ENCODE measurements around the gene COL5A3.
A peak's percentile ranks its signal among the peaks of the same experiment; 100 is the strongest.
"Not testable (repeated sequence)": the region's sequence is repeated elsewhere in the genome, so short reads cannot be mapped to it uniquely, and the experiment has no call there.

Gene COL5A3

DNA sequence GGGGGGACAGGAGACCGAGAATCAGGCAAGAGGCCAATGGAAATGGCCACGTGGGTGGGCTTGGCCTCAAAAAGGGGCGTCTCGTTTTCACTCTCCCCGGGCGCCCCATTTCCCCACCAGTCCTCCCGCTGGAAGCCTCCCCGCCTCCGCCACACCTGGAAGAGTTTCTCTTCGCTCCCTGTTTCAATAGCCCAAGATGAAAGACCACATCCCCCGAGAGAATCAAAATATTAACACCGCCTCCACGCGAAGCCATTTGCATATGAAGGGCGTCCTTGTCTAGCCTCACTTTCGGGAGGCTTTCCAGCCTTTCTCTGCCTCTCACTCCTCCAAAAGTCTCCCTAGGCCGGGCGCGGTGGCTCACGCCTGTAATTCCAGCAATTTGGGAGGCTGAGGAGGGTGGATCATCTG is 73.3 kb downstream of the COL5A3 start:
- DNase-seq (ENCODE audit: low read depth in 2 of 2), result no peak

DNA sequence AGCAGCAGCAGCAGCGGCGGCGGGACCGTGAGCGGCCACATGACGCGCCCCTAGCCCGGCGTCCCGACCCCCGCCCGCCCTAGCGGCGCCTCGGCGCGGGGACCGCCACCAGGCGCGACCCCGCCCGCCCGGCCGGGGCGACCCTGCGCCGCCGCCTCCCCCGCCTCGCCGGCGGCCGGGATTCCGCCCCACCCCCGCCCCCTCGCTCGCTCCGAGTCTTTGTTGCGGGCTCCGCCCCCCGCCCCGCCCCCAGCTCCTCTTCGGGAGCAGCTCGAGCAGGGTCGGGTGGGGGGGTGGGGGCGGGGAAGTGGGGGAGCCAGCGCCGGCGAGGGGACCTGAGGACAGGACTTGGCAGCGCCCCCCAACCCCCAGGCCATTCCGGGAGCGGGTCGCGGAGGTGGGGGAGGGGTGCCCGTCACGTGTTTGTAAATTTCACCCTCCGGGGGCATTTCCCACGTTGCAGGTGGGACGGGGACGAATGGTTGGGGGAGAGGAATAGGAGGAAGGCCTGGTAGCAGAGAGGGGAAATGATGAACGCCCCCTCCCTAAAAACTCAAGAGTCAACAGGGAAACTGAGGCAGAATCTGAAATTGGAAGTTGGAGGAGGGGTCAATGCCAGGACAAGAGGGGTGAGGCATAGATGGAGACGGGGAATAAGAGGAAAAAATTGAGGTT is 73.8 kb downstream of the COL5A3 start, which contains the start of gene OLFM2:
TSS of gene OLFM2 (minus strand) at position 190 of the 675 bp plus-strand sequence. CDS start at position 41, 149 bp downstream.
- no peak for DNase-seq (ENCODE audit: low read depth in 2 of 2)

- no peak for DNase-seq (ENCODE audit: low read depth in 2 of 2)
These were observed 74.6 kb downstream of the COL5A3 start for GRCh38 chr19:9935506-9936325.

DNA sequence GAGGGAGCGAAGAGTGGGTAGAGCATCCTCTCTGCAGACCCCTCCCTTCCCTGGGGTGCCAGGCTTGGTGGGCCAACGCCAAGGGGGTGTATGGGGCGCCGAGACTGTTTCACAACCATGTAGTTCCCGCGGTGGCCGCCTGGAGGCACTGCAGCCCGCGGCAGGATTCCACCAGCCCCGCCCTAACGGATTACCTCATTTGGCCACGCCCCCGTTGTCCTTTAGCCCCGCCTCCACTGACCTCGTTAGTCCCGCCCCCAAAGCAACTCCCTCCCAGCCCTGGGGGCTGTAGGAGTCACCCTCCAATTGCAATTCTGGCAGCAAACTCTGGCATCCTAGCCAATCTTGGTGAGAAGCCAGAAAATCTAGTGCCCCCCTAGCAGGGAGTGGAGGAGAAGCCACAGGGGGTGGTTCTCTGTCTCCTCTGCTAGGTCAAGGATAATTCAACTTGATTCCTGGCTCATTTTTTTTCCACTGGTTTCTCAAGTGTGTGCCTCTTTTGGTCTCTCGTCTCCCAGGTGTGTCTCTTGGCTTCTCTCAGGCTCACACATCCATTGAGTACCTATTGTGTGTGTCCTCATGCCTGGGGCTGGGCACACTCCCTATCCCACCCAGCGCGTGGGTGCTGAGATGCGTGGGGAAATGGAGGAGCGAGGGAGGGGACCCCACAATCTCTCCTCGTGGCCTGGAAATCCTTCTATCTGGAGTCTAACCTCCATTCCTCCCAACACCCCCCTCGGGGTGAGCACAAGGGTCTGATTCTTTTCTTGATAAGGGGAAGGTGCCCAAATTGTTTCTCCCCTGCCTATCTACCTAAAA is 76.0 kb downstream of the COL5A3 start:
- DNase-seq (ENCODE audit: low read depth in 2 of 2), result peak; percentile 81 to 85

- no peak for DNase-seq (ENCODE audit: low read depth in 2 of 2)
These were observed 77.5 kb downstream of the COL5A3 start for GRCh38 chr19:9932835-9933234.

GRCh38 chr19:9931629-9932028 is 78.7 kb downstream of the COL5A3 start:
- DNase-seq (ENCODE audit: low read depth in 2 of 2), result no peak

DNA sequence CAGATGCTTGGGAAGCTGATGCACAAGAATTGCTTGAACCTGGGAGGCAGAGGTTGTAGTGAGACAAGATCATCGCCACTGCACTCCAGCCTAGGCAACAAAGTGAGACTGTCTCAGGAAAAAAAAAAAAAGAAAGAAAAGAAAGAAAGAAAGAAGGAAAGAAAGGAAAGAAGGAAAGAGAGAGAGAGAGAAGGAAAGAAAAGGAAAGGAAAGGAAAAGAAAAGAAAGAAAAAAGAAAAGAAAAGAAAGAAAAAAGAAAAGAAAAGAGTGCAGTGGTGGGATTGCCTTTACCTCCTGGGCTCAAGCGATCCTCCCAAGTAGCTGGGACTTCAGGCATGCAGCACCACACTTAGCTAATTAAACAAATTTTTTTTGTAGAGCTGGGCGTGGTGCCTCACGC is 86.9 kb downstream of the COL5A3 start:
- no peak for DNase-seq (ENCODE audit: low read depth in 2 of 2)

GRCh38 chr19:9922782-9923379 is 87.4 kb downstream of the COL5A3 start:
- DNase-seq (ENCODE audit: low read depth in 2 of 2), result not testable (repeated sequence)

DNA sequence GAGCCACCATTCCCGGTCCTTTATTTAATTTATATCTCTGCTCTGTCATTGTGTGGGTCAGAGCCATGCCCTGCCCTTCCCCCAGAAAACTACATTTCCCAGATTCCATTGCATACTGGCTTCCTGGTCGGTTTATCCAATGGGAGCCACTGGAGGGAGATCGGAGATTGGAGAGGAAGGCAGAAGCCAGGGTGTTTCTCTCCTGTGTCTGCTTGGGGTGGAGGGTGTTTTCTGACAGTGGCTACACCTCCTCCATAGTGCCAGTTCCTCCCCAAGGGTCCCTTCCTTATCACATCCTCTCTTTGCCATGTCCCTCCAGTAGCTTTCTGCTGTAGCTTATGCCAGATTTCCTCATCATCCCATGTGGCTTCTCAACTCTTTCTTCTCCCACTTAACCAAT is 93.0 kb downstream of the COL5A3 start:
- no peak for DNase-seq (ENCODE audit: low read depth in 2 of 2)

- no peak for DNase-seq (ENCODE audit: low read depth in 2 of 2)
These were observed 93.6 kb downstream of the COL5A3 start for GRCh38 chr19:9916719-9917118.

- DNase-seq (ENCODE audit: low read depth in 2 of 2), result peak; percentile 69 to 75
These were observed 95.7 kb downstream of the COL5A3 start for GRCh38 chr19:9914315-9915207.

- no peak for DNase-seq (ENCODE audit: low read depth in 2 of 2)
These were observed 96.3 kb downstream of the COL5A3 start for GRCh38 chr19:9914001-9914314.

DNA sequence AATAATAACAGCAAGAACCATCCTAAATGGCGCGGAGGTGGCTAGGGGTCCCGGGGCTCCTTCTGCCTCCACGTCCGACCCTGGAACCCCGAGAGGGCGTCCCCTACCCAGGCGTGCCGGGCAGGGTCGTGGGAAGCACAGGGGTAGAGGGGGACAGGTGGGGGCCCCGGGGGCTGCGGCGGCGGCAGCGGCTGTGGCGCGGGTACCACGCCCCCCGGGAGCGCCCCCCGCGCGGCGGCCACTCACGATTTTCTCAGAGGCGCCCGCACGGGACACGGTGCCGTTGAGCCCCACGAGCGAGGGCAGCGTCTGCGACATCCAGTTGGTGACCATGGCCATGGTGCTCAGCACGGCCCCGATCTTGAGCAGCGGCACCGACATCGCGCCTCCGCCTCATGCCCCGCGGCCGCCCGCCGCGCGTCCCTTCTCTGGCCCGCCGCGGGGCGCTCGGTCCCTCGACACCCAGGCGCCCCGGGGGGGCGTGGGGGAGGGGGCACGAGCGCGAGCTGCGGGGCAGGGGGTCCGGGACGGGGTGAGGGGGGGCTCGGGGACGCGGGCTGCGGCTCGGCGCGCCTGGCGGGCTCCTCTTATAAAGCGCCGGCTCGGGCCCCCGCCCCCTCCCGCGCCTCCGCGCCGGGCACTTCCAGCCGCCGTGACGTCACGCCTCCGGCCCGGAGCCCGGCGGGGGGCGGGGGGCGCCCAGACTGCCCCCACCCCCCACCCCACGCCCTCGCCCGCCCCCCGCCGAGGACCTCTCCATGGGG is 96.9 kb downstream of the COL5A3 start:
- no peak for DNase-seq (ENCODE audit: low read depth in 2 of 2)

DNA sequence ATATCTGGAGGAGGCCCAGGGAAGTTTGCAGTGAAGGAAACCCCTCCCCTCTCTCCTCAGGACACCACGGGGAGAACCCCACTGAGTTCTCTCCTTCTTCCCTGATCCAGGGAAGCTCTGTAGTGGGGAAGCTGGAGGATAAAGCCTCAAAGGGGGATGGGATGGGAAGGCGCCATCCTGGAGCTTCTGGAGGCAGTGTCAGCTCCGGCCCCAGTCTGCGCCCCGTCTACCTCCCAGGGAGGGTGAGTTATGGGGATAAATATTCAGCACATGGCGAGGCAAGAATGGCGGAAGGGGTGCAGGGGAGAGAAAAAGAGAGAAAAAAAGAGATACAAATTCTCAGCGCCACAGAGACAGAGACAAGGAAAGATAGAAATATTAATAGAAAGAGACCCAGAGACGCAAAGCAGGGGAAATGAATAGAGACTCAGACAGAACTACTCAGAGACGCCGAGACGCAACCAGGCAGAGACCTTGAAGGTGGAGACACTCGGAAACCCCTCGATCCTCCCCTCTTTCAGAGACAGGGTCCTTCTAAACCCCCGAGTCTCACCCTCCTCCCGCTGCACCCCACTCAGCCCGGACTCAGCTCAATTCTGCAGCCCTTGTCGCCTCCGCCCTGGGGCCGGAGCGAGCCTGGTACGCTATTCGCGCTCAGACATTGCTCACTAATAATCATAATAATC is 97.6 kb downstream of the COL5A3 start:
- no peak for DNase-seq (ENCODE audit: low read depth in 2 of 2)

- DNase-seq (ENCODE audit: low read depth in 2 of 2), result no peak
These were observed 98.6 kb downstream of the COL5A3 start for GRCh38 chr19:9911524-9912185.

DNA sequence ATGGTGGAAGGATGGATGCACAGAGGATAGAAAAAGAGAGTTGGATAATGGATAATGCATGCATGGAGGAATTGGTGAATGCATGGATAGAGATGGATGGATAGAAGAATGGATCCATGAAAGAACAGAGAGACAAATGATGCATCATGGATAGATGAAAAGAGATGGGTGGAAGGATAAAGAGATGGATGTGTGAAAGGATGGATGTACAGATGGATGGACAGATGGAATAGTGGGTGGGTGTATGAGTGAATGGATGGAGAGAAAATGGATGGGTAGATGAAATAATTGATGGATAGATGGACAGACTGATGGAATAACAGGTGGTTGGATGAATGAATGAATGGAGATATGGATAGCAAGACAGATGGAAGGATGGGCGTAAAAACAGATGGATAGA is 99.7 kb downstream of the COL5A3 start:
- no peak for DNase-seq (ENCODE audit: low read depth in 2 of 2)

All from stimulated activated CD8-positive, alpha-beta memory T cell treated with anti-CD3 and anti-CD28 coated beads, Interleukin-2, amount 100 ng/mL, for 48 hours (primary cell).